Measurements from ENCODE around the gene CDON.
A peak's percentile ranks its signal among the peaks of the same experiment; 100 is the strongest.
"Not testable (repeated sequence)": the region's sequence is repeated elsewhere in the genome, so short reads cannot be mapped to it uniquely, and the experiment has no call there.

The CDON gene

DNA sequence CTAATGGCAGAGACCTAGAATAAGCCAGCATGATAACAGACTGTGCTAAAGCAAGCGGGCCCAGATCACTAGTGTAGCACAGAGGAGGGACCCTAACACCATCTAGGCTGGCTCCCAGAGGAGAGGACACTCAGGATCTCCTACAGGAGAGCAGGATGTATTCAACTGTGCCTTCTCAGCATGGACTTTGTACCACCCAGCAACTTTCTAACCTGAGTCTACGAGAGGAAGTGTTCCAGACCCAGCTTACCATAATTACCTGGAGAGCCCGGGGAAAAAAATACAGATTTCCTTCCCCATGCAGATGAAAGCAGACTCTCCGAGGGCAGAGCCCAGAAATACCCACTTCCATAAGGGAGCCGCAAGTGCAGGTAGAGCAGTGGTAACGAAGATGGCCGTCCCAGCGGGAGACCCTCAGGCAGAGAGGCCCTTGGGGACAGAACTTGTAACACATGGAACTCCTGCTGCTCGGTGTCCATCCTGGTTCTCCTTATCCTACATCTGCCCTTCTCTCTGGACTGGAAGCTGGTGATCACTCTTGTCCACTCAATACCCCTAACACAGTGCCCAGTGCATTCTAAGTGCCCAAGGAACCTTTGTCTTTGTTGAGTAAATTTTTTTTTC, 138.2 kb downstream of the CDON start:
- no peak for DNase-seq (ENCODE audit: low read depth in 3 of 3)

DNA sequence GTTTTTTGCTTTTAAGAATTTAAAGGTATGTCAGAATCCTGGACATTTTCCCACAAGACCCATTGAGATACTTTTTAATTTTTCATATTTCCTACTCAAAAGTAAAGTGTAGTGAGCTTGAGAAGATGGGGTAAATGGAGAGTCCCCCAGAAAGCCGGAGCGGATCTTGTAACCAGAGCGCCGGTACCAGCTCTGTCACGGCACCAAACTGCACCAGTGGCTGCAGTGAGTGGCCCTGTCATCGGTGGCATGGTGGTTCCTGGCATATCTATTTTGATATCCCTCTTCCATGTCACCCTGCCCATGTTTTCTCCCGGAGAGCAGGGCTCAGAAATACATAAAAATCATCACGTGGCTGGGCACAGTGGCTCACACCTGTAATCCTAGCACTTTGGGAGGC, 139.0 kb downstream of the CDON start:
- no peak for DNase-seq (ENCODE audit: low read depth in 3 of 3)

DNA sequence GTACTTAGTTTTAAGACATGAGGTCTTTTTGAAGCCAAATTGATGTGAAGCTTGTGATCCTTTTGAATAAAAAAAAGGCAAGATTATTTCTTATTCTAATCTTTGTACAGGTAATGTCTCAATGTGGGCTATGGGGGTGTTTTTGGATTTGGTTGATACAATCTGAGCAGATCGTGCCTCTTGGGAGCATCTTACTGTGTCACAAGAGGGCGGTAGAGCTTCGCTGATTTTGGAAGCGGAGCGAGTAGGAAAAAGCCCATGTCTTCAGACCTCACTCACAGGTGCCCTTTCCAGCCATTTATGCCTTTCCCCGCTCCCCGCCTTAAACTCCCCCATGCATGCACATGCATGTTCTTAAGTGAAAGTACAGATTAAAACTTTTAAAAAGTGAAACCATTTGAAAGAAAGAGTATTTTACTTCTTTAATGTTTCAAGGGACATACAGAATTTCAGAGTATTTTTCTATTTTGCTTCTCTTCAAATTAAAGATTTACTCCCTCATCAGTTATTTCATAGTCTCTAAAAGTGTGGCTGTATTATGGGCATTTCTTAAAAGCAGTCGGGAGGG, 139.6 kb downstream of the CDON start:
- DNase-seq (ENCODE audit: low read depth in 3 of 3): peak in 2 of 3 donors; percentile 32 to 48

DNA sequence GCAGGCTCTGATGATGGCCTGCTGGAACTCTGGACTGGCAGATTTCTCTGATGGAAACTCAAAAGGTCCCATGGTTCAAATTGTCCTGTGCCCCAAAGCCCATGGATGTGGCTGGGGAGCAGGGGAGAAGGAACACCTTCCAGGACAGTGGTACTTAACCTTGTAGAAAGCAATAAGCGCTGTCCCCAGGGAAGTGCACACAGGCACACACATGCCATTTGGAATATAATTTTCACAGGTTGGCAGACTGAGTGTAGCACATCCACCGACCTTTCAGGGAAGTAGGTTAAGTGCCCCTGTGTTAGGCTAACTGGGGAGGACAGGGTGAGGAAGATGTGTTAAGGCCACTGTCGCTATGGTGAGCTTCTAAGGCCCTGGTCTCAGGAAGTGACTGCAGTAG, 140.5 kb downstream of the CDON start:
- DNase-seq (ENCODE audit: low read depth in 3 of 3): no peak

DNA sequence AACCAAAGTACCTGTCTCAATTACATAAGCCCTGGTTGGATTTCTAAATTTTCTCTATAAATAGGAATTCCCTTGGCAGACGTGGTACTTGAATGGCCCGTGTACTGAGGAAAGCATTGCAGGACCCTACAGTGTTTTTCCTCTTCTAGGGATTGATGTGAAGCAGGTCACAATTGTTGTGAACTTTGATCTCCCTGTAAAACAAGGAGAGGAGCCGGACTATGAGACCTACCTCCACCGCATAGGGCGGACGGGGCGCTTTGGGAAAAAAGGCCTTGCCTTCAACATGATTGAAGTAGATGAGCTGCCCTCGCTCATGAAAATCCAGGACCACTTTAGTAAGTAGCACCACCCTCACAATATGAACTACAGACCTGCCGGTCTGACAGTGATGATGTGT, 141.6 kb downstream of the CDON start:
- no peak for DNase-seq (ENCODE audit: low read depth in 3 of 3)

DNA sequence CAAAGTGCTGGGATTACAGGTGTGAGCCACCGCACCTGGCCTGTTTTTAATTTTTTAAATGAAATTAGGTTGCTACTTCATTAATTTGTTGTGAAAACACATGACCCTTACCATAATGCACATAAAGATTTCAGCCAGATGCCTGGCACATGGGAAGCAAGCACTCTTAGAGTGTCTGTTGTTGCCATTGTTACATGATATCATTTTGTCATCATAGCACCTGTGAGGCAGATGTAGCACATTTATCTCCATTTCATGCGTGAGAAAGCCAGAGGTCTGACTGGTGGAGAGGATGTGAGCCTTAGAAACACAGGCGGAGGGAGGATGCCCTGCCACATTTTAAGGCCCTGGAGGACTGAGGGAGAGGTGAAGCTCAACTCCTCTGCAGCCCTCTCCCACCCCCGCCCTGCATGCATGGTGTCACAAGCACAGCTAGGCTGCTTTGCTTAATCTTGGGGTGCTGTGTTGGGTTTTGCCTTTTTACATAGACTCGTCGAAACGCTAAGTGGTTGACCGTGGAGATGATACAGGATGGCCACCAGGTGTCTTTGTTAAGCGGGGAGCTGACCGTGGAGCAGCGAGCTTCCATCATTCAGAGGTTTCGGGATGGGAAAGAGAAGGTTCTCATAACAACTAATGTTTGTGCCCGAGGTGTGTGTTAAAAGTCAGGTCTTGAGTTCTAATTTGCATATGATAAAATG, 144.4 kb downstream of the CDON start:
- DNase-seq (ENCODE audit: low read depth in 3 of 3): no peak

DNA sequence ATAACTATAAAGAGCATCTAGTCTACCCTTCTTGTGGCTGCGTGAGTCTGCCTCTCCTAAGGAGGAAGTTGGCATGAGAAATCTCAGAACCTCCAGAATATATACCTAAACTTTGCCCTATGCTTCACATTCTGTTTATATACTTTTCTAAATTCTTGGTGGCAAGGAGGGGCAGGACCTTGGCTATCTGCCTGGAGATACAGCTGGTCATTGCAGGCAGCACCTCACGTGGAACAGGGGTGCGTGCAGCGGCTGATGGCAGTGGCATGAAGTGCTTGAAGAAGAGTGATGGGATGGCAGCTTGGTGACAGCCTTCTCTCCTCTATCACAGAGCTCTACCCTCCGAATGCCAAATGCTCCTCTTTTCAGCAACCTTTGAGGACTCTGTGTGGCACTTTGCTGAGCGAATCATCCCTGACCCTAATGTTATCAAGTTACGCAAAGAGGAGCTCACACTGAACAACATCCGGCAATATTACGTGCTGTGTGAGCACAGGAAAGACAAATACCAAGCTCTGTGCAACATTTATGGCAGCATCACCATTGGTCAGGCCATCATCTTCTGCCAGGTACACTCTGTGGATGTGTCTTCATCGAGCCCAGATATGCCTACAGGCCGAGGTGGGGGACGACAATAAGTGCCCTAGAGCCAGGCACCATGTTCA, 145.9 kb downstream of the CDON start:
- no peak for DNase-seq (ENCODE audit: low read depth in 3 of 3)

DNA sequence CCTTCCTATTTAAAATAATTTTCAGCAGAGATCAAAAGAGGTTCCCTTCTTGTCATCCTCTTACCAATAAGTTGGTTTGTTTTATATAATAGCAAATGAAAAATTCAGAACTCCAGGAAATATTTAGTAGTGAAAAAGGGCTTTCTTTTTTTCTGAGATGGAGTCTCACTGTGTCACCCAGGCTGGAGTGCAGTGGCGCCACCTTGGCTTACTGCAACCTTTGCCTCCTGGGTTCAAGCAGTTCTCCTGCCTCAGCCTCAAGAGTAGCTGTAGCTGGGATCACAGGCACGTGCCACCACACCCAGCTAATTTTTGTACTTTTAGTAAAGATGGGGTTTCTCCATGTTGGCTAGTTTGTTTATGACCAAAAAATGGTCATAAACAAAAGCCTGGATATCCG, 148.1 kb downstream of the CDON start:
- not testable (repeated sequence) for DNase-seq (ENCODE audit: low read depth in 3 of 3)

DNA sequence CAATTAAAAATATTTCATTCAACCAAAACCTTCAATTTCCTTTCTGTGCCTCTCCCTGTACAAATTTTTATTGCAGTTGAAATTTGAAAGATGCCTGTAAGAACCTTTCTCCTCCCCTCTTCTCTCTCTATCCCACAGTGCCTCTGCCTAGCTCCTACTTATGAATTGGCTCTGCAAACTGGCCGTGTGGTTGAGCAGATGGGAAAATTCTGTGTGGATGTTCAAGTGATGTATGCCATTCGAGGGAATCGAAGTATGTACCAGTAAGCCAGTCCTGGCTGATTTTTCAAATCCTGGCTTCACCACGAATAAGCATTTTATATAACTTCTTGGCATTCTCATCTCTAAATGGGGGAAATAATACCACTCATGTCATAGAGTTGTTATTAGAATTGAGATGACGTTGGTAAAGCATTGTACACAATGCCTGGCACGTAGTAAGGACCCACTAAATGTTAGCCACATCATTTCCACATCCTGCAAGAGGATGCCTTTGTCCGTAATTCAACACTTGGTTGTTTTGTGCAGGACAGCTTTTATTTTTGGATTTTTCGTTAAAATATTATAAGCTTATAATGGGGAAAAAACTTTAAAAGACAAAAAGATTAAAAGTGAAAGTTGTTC, 152.3 kb downstream of the CDON start:
- DNase-seq (ENCODE audit: low read depth in 3 of 3): no peak

All from stimulated activated CD4-positive, alpha-beta T cell treated with anti-CD3 and anti-CD28 coated beads, TNF-alpha, amount 100 ng/mL, for 48 hours (primary cell).